Measurements from ENCODE around the gene EXTL1. TPM values are rescaled to one million over a fixed set of nuclear protein-coding genes. Genes with fewer than 3 reads are reported as not detected.

EXTL1 gene
- total RNA-seq, 1 experiment from 2014 or later, result 1.0 TPM

DNA sequence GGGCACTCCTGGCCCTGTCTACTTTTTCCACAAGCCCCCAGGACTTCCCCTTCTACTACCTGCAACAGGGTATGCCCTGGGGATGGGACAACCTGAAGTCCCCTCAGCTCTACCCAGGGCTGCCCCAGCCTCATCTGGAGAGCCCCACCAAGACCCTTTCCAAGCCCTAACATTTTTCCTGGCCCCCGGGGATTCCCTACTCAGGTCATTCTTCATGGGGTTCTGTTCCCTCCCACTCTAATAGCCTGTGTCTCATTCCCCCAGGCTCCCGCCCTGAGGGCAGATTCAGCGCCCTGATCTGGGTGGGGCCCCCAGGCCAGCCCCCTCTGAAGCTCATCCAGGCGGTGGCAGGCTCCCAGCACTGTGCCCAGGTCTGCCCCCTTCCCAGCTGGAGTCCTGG lies 9.6 kb downstream of the EXTL1 start:
- Histone ChIP-seq H3K27ac (ENCODE audit: insufficient read length, low read depth, low read length) (no peak overlapping the region), H3K79me2 (ENCODE audit: insufficient read depth, low read length) (no peaks in the 10 kb centered on the region), H2AFZ (ENCODE audit: low read length) (no peak overlapping the region), H3K27me3 (ENCODE audit: insufficient read depth, low read length) (peaks cover 4% of the 10 kb centered on the region; the same call in 1 of the 2 replicates), H2BK15ac (ENCODE audit: low read depth, low read length) (no peak overlapping the region), H2BK120ac (ENCODE audit: low read depth, low read length, poor library complexity, severe bottlenecking) (no peak overlapping the region), H2AK5ac (ENCODE audit: insufficient read length, low read length) (no peak overlapping the region), H4K5ac (ENCODE audit: insufficient read length, low read depth, low read length) (no peak overlapping the region), H3T11ph (ENCODE audit: low read length) (no peak overlapping the region), H3K18ac (ENCODE audit: insufficient read length, low read depth, low read length) (no peak overlapping the region), H3K4me1 (ENCODE audit: insufficient read depth, low read length) (no peaks in the 10 kb centered on the region; the same call in 1 of the 2 replicates), H2BK5ac (ENCODE audit: insufficient read length, low read length) (no peak overlapping the region), H2BK20ac (ENCODE audit: low read depth, low read length, poor library complexity, severe bottlenecking) (no peak overlapping the region), H4K91ac (ENCODE audit: insufficient read length, low read depth, low read length) (no peak overlapping the region), H3K23ac (ENCODE audit: insufficient read length, low read depth, low read length) (no peak overlapping the region), H3K9me3 (ENCODE audit: control insufficient read depth, low read depth, low read length) (no peaks in the 10 kb centered on the region), H3K4me2 (ENCODE audit: insufficient read depth, insufficient read length, low read length) (no peak overlapping the region), H4K8ac (replicated peaks; ENCODE audit: insufficient read length, low read depth, low read length) (no peak overlapping the region), H3K9ac (ENCODE audit: extremely low read depth, insufficient read length, low read length) (no peak overlapping the region), H3K79me1 (ENCODE audit: insufficient read depth, low read depth, low read length, poor library complexity, severe bottlenecking) (no peaks in the 10 kb centered on the region), H3K14ac (ENCODE audit: insufficient read depth, low read length) (no peak overlapping the region), H3K23me2 (ENCODE audit: insufficient read length, low read depth, low read length, poor library complexity, severe bottlenecking) (peaks cover 11% of the 10 kb centered on the region), H4K20me1 (ENCODE audit: control insufficient read depth, insufficient read depth, insufficient read length) (no peaks in the 10 kb centered on the region), H3K4ac (ENCODE audit: low read depth, low read length) (no peak overlapping the region), H2BK12ac (ENCODE audit: insufficient read length, low read depth, low read length) (no peak overlapping the region), H3K56ac (ENCODE audit: insufficient read length, low read depth, low read length) (no peak overlapping the region)
- H3K4me3 Mint-ChIP-seq, result no peak overlapping the region
- TF ChIP-seq, protein P1, sequence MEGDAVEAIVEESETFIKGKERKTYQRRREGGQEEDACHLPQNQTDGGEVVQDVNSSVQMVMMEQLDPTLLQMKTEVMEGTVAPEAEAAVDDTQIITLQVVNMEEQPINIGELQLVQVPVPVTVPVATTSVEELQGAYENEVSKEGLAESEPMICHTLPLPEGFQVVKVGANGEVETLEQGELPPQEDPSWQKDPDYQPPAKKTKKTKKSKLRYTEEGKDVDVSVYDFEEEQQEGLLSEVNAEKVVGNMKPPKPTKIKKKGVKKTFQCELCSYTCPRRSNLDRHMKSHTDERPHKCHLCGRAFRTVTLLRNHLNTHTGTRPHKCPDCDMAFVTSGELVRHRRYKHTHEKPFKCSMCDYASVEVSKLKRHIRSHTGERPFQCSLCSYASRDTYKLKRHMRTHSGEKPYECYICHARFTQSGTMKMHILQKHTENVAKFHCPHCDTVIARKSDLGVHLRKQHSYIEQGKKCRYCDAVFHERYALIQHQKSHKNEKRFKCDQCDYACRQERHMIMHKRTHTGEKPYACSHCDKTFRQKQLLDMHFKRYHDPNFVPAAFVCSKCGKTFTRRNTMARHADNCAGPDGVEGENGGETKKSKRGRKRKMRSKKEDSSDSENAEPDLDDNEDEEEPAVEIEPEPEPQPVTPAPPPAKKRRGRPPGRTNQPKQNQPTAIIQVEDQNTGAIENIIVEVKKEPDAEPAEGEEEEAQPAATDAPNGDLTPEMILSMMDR (conservative IDR thresholded peaks at IDR 0.05), result no peak
- peaks cover 8 to 12% of the 10 kb centered on the region in 2 experiments for H3K4me1 Mint-ChIP-seq
- peaks cover 39% of the 10 kb centered on the region for H3K27me3 Mint-ChIP-seq (ENCODE audit: low read depth)
- no peaks in the 10 kb centered on the region for H3K9me3 Mint-ChIP-seq
- H3K36me3 Mint-ChIP-seq (ENCODE audit: insufficient read depth in 1 of 3, low read depth in 3 of 3), result no peaks in the 10 kb centered on the region
- WGBS (ENCODE audit: extremely low coverage, insufficient read length, low lambda C conversion rate), result no CpG with 5 or more reads among the region's 4 CpGs
- H3K27ac Mint-ChIP-seq, result no peak overlapping the region
- DNase-seq, result no peak

Data from H9 (cell line).